HG02852 (cell line): ENCODE results near the gene B4GALNT2.

Experiments
- ATAC-seq: cut with Tn5 transposase; IDR thresholded peaks from one replicate; pipeline ENCODE4 v1.9.1; 2021; ENCODE audit warnings: mild to moderate bottlenecking, moderate library complexity; ENCODE audit not compliant: unreplicated experiment

The B4GALNT2 gene

GRCh38 chr17:49209061-49209571 lies 76.5 kb downstream of the B4GALNT2 start:
- ATAC-seq = no peak

DNA sequence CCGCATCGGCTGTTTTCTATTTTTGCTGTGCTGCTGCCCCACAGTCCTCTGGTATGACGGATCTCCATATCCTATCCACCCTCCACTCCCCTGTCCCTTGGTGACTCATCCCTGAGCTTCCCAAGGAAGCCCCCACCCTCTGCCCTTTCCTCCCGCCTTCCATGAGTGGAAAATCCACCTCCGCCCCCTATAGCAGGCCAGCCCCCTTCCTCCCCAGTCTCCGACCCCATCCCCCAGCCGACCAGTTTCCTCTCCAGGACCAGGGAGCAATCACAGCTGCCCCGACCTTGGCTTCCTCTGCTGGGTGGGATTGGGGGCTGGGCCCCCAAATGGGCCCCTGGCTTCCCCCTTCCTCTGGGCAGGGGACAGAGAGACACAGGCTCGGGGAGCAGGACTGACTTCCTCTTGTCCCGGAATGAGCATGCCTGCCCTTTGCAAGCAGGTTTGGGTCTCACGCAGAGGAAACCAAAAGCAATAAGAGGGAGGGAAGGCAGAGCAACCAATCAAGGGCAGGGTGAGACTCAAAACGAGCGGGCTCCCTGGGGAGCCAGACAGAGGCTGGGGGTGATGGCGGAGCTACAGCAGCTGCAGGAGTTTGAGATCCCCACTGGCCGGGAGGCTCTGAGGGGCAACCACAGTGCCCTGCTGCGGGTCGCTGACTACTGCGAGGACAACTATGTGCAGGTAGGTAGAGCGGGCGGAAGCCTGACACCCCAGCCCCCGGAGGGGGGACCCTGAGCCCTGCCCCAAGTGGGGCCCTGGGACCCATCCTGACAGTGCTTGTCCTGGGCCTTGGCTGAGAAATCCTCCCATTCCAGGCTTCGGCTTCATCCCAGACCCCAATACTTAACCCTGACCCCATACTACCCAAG lies 77.8 kb downstream of the B4GALNT2 start, which contains the start of the genes ABI3 and GNGT2:
TSS of gene ABI3 (plus strand) at position 550 of the 872 bp plus-strand sequence. CDS start at position 568, 18 bp downstream.
TSS of gene GNGT2 (minus strand) at position 417 of the 872 bp plus-strand sequence. CDS start 3,152 bp downstream, outside the sequence.
- peak; percentile 83 for ATAC-seq

DNA sequence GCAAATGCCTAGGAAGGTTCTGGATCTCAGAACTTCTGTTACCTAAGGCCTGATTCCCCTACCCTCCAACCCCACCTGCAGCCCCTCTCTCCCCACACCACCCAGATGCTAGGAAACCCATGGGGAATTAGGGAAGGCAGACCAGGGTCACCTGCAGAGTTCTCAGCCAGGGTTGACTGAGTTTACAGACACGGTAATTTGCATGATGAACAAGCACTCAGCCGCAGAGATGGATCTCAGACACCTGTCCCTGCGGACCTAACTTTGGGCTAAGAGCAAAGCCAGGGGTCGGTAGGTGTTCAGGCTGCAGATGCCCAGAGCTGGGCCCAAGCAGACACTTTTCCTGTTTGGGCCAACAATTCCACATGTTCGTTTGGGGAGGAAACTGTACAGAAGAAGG lies 80.8 kb downstream of the B4GALNT2 start:
- no peak for ATAC-seq

DNA sequence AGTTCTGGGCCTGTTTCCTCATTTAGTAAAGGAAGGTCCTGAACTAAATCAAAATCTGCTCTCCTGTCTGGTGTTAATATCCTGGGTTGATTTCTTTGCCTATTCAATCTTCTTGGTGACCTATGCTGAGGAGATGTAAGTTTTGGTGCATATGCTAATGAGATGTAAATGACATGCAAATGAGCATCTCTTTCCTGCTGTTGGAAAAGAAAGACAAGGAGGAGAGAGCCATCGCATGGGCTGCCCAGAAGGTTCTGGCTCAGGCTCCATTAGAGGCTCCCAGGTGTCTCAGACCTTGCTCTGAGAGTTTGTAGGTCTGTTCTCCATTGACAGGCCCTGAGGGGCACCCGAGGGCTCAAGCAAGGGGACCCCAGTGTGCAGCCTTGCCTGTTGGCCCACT lies 81.3 kb downstream of the B4GALNT2 start:
- no peak for ATAC-seq

GRCh38 chr17:49214676-49215360 lies 82.2 kb downstream of the B4GALNT2 start:
- ATAC-seq = no peak

GRCh38 chr17:49216482-49216881 lies 83.9 kb downstream of the B4GALNT2 start:
- no peak for ATAC-seq

- no peak for ATAC-seq
Observed at GRCh38 chr17:49216953-49217650, 84.5 kb downstream of the B4GALNT2 start.

- ATAC-seq = no peak
Observed at GRCh38 chr17:49217651-49218413, 85.3 kb downstream of the B4GALNT2 start.

- ATAC-seq = peak; percentile 37
Observed at GRCh38 chr17:49218941-49219913, 86.7 kb downstream of the B4GALNT2 start.

GRCh38 chr17:49219987-49220386 lies 87.4 kb downstream of the B4GALNT2 start:
- ATAC-seq = no peak

- no peak for ATAC-seq
Observed at GRCh38 chr17:49223168-49223516, 90.6 kb downstream of the B4GALNT2 start.

DNA sequence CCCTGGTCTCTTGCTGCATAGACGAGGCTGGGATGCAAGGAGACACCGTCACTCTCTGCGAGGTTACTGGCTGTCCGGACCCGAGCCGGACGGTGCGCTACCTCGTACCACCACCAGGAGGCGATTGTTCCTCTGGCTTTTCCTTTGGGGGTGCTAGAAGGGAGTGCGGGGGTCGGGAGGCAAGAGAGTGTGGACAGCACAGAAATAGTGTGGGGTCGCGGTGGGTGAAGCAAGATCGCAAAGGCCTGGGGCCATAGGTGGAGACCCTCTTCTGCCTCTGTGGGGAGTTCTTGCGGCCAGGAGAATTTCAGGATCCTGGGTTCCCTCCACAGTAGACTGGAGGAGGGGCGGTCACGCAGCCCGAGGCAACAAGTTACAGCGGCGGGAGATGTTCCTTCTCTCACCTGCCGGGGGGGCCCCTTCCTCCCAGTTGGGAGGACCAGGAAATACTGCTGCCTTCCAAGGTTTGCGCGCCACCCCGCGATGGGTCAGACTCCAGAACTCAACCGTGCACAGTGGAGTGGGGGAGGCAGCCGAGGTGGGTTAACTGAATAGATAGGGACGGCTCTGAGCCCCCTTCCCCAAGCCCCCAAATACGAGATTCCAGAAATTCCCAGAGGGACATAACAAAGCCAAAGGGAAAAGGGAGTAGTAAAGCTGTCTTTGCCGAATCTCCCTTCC lies 91.1 kb downstream of the B4GALNT2 start:
- no peak for ATAC-seq

GRCh38 chr17:49224198-49224996 lies 91.8 kb downstream of the B4GALNT2 start:
- no peak for ATAC-seq

DNA sequence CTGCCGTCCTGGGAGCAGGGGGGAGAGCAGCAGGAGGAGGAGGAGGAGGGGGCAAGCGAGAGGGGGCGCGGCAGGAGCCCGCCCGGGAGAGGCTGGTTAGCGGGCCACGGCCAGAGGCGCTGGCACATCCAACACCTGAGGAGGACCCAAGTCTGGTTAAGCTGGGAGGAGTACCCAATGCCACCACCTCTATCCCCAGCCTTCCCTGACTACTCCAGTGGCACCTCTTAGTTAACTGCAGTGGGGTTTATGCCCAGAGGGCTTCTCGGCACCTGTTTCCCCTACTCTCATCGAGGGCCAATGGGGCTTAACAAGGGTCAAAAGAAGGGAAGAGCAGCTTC lies 92.4 kb downstream of the B4GALNT2 start:
- ATAC-seq = no peak

DNA sequence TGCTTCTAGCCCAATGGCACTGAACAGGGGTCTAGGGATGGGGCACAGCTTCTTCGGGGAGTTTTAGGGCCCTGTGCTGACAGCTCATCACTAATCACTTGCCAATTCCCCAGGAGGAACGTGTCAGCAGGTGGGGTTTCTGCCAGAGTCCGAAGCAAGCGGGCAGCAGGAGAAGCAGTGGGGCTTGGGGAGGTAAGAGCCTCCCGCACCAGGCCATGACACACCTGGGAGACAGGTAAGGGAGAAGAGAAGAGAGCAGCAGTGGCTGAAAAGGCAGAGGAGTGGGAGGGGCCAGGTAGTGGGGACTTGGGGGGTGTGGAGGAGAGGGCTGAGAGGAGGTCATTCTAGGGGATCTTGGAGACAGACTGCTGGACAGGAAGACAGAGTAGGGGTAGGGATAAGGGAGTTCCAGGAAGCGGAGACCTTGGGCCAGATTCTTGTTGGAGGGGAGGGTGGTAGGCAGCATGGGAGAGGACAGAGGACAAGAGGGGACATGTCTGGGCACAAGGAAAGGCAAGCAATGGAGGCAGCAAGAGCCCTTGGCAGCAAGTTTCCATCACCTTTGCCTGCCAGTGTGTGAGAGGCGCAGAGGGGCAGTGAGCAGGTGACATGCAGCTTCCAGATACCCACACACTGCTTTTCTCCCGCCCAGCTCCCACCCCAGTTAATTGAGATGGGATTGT lies 93.1 kb downstream of the B4GALNT2 start:
- no peak for ATAC-seq
